Measurements from ENCODE around the gene TRABD2B.

The TRABD2B gene

GRCh38 chr1:47713975-47714767, 283.0 kb downstream of the TRABD2B start:
- H3K4me2 ChIP-seq (ENCODE audit: low read length), result no peak overlapping the region
- no peaks in the 10 kb centered on the region for H3K79me2 ChIP-seq (ENCODE audit: control insufficient read depth, low read length)
- H3K36me3 ChIP-seq (ENCODE audit: control insufficient read depth, low read length), result no peaks in the 10 kb centered on the region
- peaks cover 59% of the 10 kb centered on the region for H3K27me3 ChIP-seq (ENCODE audit: control insufficient read depth, low read length)
- no peaks in the 10 kb centered on the region for H3K9me2 ChIP-seq (replicated peaks; ENCODE audit: control insufficient read depth, low read length)
- TF ChIP-seq CTCF (IDR thresholded peaks at IDR 0.05; ENCODE audit: low read depth, low read length, poor library complexity, severe bottlenecking), result no peak
- no peak for TF ChIP-seq EZH2phosphoT487 (IDR thresholded peaks at IDR 0.05; ENCODE audit: borderline replicate concordance, low read length)
- no peaks in the 10 kb centered on the region for H3K4me1 ChIP-seq (ENCODE audit: control insufficient read depth, low read length)
- no peaks in the 10 kb centered on the region for H4K20me1 ChIP-seq (ENCODE audit: control insufficient read depth, insufficient read depth, low read depth, low read length)
- no peaks in the 10 kb centered on the region for H3K9me3 ChIP-seq (ENCODE audit: control insufficient read depth, insufficient read depth, low read length)
- H3F3A ChIP-seq (ENCODE audit: control insufficient read depth, insufficient read depth), result no peaks in the 10 kb centered on the region
- H3K27ac ChIP-seq (ENCODE audit: low read depth, low read length), result no peak overlapping the region
- no peak overlapping the region for H3K4me3 ChIP-seq (ENCODE audit: low read length)

- Histone ChIP-seq H3K4me2 (ENCODE audit: low read length) (no peak overlapping the region), H3K4me1 (ENCODE audit: control insufficient read depth, low read length) (no peaks in the 10 kb centered on the region), H3K9me3 (ENCODE audit: control insufficient read depth, insufficient read depth, low read length) (no peaks in the 10 kb centered on the region), H3K27me3 (ENCODE audit: control insufficient read depth, low read length) (peaks cover 66% of the 10 kb centered on the region), H3K79me2 (ENCODE audit: control insufficient read depth, low read length) (no peaks in the 10 kb centered on the region), H3F3A (ENCODE audit: control insufficient read depth, insufficient read depth) (no peaks in the 10 kb centered on the region), H3K4me3 (ENCODE audit: low read length) (no peak overlapping the region), H3K36me3 (ENCODE audit: control insufficient read depth, low read length) (no peaks in the 10 kb centered on the region), H4K20me1 (ENCODE audit: control insufficient read depth, insufficient read depth, low read depth, low read length) (no peaks in the 10 kb centered on the region), H3K27ac (ENCODE audit: low read depth, low read length) (no peak overlapping the region), H3K9me2 (replicated peaks; ENCODE audit: control insufficient read depth, low read length) (no peaks in the 10 kb centered on the region)
- TF ChIP-seq CTCF (IDR thresholded peaks at IDR 0.05; ENCODE audit: low read depth, low read length, poor library complexity, severe bottlenecking) (no peak), EZH2phosphoT487 (IDR thresholded peaks at IDR 0.05; ENCODE audit: borderline replicate concordance, low read length) (no peak)
Measured at GRCh38 chr1:47713333-47713953, 283.7 kb downstream of the TRABD2B start.

GRCh38 chr1:47712596-47713299, 284.4 kb downstream of the TRABD2B start:
- peaks cover 66% of the 10 kb centered on the region for H3K27me3 ChIP-seq (ENCODE audit: control insufficient read depth, low read length)
- no peak overlapping the region for H3K4me3 ChIP-seq (ENCODE audit: low read length)
- H3K27ac ChIP-seq (ENCODE audit: low read depth, low read length), result no peak overlapping the region
- H3K9me3 ChIP-seq (ENCODE audit: control insufficient read depth, insufficient read depth, low read length), result no peaks in the 10 kb centered on the region
- no peaks in the 10 kb centered on the region for H4K20me1 ChIP-seq (ENCODE audit: control insufficient read depth, insufficient read depth, low read depth, low read length)
- no peak for TF ChIP-seq EZH2phosphoT487 (IDR thresholded peaks at IDR 0.05; ENCODE audit: borderline replicate concordance, low read length)
- no peak for TF ChIP-seq CTCF (IDR thresholded peaks at IDR 0.05; ENCODE audit: low read depth, low read length, poor library complexity, severe bottlenecking)
- no peaks in the 10 kb centered on the region for H3F3A ChIP-seq (ENCODE audit: control insufficient read depth, insufficient read depth)
- no peaks in the 10 kb centered on the region for H3K79me2 ChIP-seq (ENCODE audit: control insufficient read depth, low read length)
- no peaks in the 10 kb centered on the region for H3K4me1 ChIP-seq (ENCODE audit: control insufficient read depth, low read length)
- no peak overlapping the region for H3K4me2 ChIP-seq (ENCODE audit: low read length)
- no peaks in the 10 kb centered on the region for H3K36me3 ChIP-seq (ENCODE audit: control insufficient read depth, low read length)
- H3K9me2 ChIP-seq (replicated peaks; ENCODE audit: control insufficient read depth, low read length), result no peaks in the 10 kb centered on the region
